Measurements from ENCODE around the gene MPZL1. TPM values are rescaled to one million over a fixed set of nuclear protein-coding genes. Genes with fewer than 3 reads are reported as not detected.

Gene MPZL1
- total RNA-seq, 1 experiment from 2014 or later: 71.7 TPM

DNA sequence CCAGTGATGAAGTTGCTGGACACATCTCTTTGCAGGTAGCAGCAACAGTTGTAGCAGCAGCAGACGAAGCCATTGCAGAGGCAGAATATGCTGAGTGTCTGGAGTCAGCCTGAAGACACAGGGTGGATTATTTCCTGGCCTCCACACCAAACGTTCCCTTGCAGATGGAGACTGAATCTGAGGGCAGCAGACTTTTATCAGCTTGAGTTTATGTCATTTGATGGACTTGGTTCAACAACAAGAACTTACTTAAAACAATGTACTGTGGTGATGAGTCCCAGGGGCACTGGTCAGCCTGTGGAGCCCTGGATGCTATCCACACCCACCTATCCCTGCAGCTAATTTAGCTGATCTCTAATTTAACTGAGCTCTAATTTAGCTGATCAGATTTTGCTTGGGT, 17.1 kb upstream of the MPZL1 start:
- ChIA-PET CTCF (interaction anchor here (0.7 to 2.6 kb wide), 4 partner anchors 12 to 98 kb away, joined by 3 to 11 read pairs (median 4); no protein-coding TSS in a partner anchor), POLR2A (no interaction called here)
- Mint-ChIP-seq H3K27me3 (ENCODE audit: low read depth) (no peaks in the 10 kb centered on the region; the same call in none of the 2 replicates), H3K9me3 (no peaks in the 10 kb centered on the region), H3K4me1 (peaks cover 44% of the 10 kb centered on the region), H3K36me3 (no peaks in the 10 kb centered on the region), H3K4me3 (no peak overlapping the region), H3K27ac (no peak overlapping the region)
- no peak for ATAC-seq
- TF ChIP-seq, protein P1, sequence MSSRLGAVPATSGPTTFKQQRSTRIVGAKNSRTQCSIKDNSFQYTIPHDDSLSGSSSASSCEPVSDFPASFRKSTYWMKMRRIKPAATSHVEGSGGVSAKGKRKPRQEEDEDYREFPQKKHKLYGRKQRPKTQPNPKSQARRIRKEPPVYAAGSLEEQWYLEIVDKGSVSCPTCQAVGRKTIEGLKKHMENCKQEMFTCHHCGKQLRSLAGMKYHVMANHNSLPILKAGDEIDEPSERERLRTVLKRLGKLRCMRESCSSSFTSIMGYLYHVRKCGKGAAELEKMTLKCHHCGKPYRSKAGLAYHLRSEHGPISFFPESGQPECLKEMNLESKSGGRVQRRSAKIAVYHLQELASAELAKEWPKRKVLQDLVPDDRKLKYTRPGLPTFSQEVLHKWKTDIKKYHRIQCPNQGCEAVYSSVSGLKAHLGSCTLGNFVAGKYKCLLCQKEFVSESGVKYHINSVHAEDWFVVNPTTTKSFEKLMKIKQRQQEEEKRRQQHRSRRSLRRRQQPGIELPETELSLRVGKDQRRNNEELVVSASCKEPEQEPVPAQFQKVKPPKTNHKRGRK (CRISPR knock-in tag; IDR thresholded peaks at IDR 0.05; ENCODE audit: borderline replicate concordance): no peak
- TF ChIP-seq JUN (CRISPR knock-in tag; IDR thresholded peaks at IDR 0.05): no peak
- DNase-seq (ENCODE audit: low spot score): no peak

DNA sequence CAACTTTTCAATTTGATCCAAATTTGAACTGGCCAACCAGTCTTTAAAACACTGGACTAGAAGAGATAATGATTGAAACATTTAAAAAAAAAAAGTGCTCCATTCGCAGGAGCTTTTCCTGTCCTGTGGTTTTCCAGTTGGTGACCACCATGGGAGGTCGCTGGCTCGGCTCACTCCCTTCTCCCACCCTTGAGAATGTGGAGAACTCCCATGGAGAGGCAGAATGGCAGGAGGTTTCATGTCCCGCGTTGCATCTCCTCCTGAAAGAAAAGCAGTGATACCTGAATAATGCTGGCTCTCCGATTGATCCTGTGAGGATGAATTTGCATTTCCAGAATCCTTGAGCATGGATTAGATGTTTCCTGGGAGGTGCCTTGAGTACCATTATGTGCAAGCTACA, 16.5 kb upstream of the MPZL1 start:
- peak; percentile 54 for ATAC-seq
- POLR2A ChIA-PET: no interaction called here
- H3K9me3 Mint-ChIP-seq: no peaks in the 10 kb centered on the region

DNA sequence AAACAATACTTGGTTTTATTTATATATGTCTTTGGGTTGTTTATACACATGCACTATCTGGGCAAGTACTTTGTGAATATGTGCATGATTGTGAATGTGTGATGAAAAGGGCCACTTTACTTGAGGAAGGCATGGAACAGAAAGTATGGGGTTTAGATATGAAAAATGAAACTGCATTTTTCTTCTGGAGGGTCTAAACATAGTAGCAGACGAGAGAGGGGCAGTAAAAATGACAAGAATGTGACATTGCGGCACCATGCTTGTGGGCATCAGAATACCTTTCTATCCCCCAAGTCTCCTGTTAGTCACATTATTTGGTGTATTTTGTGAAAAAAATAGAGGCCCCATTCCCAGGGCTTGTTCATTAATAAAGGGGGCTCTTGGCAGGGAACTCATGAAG, 15.4 kb upstream of the MPZL1 start:
- DNase-seq (ENCODE audit: low spot score) (no peak), ATAC-seq (no peak)
- ChIA-PET CTCF (interaction anchor here (1.1 to 2.6 kb wide), 3 partner anchors 19 to 376 kb away, joined by 4 to 11 read pairs (median 4); no protein-coding TSS in a partner anchor), POLR2A (interaction anchor here (1.0 kb wide), 1 partner anchor 91 kb away, joined by 8 read pairs; no protein-coding TSS in a partner anchor)
- peaks cover 2% of the 10 kb centered on the region; the same call in 1 of the 2 replicates for H3K27me3 Mint-ChIP-seq (ENCODE audit: low read depth)
- no peak overlapping the region for H3K4me3 Mint-ChIP-seq
- no peaks in the 10 kb centered on the region for H3K36me3 Mint-ChIP-seq
- no peaks in the 10 kb centered on the region for H3K9me3 Mint-ChIP-seq
- H3K27ac Mint-ChIP-seq: no peak overlapping the region
- TF ChIP-seq, protein P2, sequence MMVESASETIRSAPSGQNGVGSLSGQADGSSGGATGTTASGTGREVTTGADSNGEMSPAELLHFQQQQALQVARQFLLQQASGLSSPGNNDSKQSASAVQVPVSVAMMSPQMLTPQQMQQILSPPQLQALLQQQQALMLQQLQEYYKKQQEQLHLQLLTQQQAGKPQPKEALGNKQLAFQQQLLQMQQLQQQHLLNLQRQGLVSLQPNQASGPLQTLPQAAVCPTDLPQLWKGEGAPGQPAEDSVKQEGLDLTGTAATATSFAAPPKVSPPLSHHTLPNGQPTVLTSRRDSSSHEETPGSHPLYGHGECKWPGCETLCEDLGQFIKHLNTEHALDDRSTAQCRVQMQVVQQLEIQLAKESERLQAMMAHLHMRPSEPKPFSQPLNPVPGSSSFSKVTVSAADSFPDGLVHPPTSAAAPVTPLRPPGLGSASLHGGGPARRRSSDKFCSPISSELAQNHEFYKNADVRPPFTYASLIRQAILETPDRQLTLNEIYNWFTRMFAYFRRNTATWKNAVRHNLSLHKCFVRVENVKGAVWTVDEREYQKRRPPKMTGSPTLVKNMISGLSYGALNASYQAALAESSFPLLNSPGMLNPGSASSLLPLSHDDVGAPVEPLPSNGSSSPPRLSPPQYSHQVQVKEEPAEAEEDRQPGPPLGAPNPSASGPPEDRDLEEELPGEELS (CRISPR knock-in tag; IDR thresholded peaks at IDR 0.05): no peak
- TF ChIP-seq FOXJ3 (CRISPR knock-in tag; IDR thresholded peaks at IDR 0.05; ENCODE audit: borderline replicate concordance): no peak
- TF ChIP-seq, protein P3, sequence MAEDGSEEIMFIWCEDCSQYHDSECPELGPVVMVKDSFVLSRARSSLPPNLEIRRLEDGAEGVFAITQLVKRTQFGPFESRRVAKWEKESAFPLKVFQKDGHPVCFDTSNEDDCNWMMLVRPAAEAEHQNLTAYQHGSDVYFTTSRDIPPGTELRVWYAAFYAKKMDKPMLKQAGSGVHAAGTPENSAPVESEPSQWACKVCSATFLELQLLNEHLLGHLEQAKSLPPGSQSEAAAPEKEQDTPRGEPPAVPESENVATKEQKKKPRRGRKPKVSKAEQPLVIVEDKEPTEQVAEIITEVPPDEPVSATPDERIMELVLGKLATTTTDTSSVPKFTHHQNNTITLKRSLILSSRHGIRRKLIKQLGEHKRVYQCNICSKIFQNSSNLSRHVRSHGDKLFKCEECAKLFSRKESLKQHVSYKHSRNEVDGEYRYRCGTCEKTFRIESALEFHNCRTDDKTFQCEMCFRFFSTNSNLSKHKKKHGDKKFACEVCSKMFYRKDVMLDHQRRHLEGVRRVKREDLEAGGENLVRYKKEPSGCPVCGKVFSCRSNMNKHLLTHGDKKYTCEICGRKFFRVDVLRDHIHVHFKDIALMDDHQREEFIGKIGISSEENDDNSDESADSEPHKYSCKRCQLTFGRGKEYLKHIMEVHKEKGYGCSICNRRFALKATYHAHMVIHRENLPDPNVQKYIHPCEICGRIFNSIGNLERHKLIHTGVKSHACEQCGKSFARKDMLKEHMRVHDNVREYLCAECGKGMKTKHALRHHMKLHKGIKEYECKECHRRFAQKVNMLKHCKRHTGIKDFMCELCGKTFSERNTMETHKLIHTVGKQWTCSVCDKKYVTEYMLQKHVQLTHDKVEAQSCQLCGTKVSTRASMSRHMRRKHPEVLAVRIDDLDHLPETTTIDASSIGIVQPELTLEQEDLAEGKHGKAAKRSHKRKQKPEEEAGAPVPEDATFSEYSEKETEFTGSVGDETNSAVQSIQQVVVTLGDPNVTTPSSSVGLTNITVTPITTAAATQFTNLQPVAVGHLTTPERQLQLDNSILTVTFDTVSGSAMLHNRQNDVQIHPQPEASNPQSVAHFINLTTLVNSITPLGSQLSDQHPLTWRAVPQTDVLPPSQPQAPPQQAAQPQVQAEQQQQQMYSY (CRISPR knock-in tag; IDR thresholded peaks at IDR 0.05): no peak
- peaks cover 48% of the 10 kb centered on the region for H3K4me1 Mint-ChIP-seq

More for the DNA sequence above, 16.5 kb upstream of the MPZL1 start:
- TF ChIP-seq ZNF423 (CRISPR knock-in tag; IDR thresholded peaks at IDR 0.05) (peak; percentile 93), JUN (CRISPR knock-in tag; IDR thresholded peaks at IDR 0.05) (no peak), TEAD1 (CRISPR knock-in tag; IDR thresholded peaks at IDR 0.05) (peak; percentile 47; the same call in 1 of the 2 replicates)
- peak; percentile 43 for DNase-seq (ENCODE audit: low spot score)
- CTCF ChIA-PET: interaction anchor here (0.7 to 2.6 kb wide), 5 partner anchors 11 to 377 kb away, joined by 3 to 11 read pairs (median 4); no protein-coding TSS in a partner anchor
- Mint-ChIP-seq H3K4me3 (no peak overlapping the region; the same call in 1 of the 2 replicates), H3K4me1 (peaks cover 46% of the 10 kb centered on the region), H3K27me3 (ENCODE audit: low read depth) (no peaks in the 10 kb centered on the region; the same call in none of the 2 replicates), H3K27ac (peak overlapping the region; percentile 51; the same call in 1 of the 2 replicates), H3K36me3 (no peaks in the 10 kb centered on the region)

DNA sequence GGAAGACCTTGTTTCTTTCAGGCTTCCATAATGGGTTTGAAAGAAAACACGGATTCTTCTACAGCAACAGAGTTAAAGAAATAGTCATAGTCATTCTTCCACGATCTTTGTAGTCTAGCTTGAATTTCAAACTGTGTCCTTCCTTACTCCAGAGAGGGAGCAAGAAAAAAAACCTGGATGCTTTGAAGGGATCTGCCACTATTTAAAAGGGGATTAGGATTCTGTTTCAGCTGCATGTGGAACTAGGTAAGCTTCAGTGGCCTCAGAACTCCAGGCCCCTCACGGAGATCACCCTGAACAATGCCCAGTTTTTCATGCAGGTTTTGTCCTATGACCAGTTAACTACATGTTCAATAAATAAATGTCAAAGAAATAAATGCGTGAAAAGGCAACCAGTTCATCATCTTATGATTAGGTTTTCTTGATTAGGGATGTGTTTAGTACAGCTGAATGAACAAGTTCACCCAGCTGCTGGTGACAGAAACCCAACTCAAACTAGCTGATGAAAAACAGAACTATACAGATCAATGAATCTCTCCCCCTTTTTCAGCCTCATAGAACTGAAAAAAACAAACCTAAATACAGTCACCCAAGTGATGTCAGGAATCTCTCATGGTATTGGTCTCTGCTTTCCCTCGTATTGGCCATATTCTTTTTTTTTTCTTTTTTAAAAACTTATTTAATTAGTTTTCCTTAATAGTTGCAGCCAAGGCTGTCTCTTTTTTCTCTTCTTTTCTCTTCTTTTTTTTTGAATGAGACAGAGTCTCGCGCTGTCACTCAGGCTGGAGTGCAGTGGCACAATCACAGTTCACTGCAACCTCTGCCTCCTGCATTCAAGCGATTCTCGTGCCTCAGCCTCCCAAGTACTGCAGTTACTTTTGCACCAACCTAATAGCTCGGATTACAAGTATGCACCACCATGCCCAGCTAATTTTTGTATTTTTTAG, 14.6 kb upstream of the MPZL1 start:
- H3K4me3 Mint-ChIP-seq: no peak overlapping the region
- no peaks in the 10 kb centered on the region for H3K36me3 Mint-ChIP-seq
- peaks cover 11% of the 10 kb centered on the region for H3K27me3 Mint-ChIP-seq (ENCODE audit: low read depth)
- POLR2A ChIA-PET: interaction anchor here (1.0 kb wide), 1 partner anchor 90 kb away, joined by 8 read pairs; no protein-coding TSS in a partner anchor
- H3K27ac Mint-ChIP-seq: no peak overlapping the region
- TF ChIP-seq, protein P3 (CRISPR knock-in tag; IDR thresholded peaks at IDR 0.05): peak; percentile 90
- TF ChIP-seq PRRX2 (CRISPR knock-in tag; IDR thresholded peaks at IDR 0.05): no peak
- ATAC-seq (peak; percentile 18), DNase-seq (ENCODE audit: low spot score) (no peak)
- CTCF ChIA-PET: interaction anchor here (0.6 to 2.6 kb wide), 5 partner anchors 10 to 167 kb away, joined by 3 to 11 read pairs (median 4); no protein-coding TSS in a partner anchor
- H3K4me1 Mint-ChIP-seq: peaks cover 48% of the 10 kb centered on the region
- no peaks in the 10 kb centered on the region for H3K9me3 Mint-ChIP-seq

Data from WTC11 (cell line).